ENCODE results near the gene CYP2D6.
"Not testable (repeated sequence)": the region's sequence is repeated elsewhere in the genome, so short reads cannot be mapped to it uniquely, and the experiment has no call there.

CYP2D6 gene

DNA sequence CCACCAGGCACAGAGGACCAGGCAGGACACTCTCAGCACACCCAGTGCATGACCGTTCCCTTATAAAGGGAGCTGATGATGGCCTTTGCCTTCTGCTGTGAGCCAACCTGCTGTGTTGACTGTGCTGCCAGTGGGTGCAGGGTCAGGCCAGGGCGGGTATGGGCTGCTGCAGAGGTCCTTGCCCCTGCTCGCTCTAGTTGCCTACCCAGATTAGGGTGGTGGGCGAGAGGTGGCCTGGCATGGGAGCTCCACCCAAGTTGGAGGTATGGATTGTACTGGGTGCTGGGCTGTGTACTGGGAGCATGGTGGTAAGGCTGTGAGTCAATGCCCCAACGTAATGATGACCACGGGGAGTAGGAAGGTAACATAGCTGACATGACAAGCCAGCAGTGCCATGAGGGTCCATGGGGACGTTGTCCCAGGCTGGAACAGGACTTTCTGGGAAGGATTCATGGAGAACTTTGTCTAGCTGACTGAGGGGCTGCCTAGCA is 24.5 kb upstream of the CYP2D6 start:
- FAIRE-seq: no peak

DNA sequence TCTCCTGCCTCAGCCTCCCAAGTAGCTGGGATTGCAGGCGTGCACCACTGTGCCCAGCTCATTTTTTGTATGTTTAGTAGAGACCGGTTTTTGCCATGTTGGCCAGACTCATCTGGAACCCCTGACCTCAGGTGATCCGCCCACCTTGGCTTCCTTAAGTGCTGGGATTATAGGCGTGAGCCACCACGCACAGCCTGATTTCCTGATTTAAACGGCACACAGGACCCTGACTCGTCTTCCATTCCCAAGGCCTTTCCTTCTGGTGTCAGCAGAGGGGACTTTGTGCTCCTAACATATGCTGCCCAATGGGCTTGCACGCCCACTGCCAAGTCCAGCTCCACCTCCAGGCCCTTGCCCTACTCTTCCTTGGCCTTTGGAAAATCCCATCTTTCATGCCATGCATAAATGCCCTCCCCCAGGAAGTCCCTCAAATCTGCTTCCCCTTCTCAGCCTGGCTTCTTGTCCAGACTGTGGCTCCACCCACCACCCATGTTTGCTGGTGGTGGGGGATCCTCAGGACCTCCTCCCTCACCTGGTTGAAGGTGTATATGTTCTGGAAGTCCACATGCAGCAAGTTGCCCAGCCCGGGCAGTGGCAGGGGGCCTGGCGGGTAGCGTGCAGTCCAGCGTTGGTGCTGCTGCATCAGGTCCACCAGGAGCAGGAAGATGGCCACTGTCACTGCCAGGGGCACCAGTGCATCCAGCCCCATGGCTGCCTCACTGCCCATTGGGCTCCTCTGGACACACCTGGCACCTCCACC is 23.9 kb upstream of the CYP2D6 start:
- DNase-seq (ENCODE audit: insufficient read length): no peak
- TF ChIP-seq POLR2AphosphoS5 (IDR thresholded peaks at IDR 0.05; ENCODE audit: low read depth, low read length): no peak
- no peak for TF ChIP-seq TAF1 (IDR thresholded peaks at IDR 0.05; ENCODE audit: borderline replicate concordance, low read depth, low read length)
- TF ChIP-seq POLR2A (IDR thresholded peaks at IDR 0.05; ENCODE audit: low read depth, low read length): no peak
- no peak for FAIRE-seq

More for the DNA sequence above, 24.5 kb upstream of the CYP2D6 start:
- TF ChIP-seq POLR2A (IDR thresholded peaks at IDR 0.05; ENCODE audit: low read depth, low read length): no peak
- no peak for TF ChIP-seq POLR2AphosphoS5 (IDR thresholded peaks at IDR 0.05; ENCODE audit: low read depth, low read length)
- no peak for TF ChIP-seq TAF1 (IDR thresholded peaks at IDR 0.05; ENCODE audit: borderline replicate concordance, low read depth, low read length)
- DNase-seq (ENCODE audit: insufficient read length): no peak

DNA sequence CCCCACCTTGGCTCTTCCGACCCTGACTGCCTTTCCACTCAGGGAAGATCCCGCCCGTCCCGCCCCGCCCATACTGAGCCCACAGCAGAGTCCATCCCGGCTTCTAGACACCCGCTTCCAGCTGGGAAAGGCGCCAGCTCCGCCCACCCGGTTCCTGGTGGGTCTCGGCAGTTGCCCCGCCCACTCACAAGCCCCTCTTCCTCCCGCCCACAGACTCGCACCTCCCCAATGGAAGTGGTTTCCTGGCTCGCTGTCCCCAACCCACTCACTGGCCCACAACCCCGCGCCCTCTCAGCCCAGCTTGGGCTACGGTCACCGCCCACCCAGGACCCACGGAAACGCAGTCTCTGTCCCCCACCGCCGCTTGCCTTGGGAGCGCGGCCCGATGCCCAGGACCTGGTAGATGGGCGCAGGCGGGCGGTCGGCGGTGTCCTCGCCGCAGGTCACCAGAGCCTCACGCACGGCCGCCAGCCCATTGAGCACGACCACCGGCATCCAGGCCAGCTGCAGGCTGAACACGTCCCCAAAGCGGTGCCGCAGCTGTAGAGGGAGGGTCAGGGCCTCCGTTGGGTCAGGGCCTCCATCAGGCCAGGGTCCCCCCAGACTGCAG is 22.2 kb upstream of the CYP2D6 start:
- DNase-seq (ENCODE audit: insufficient read length) (no peak), FAIRE-seq (no peak)
- TF ChIP-seq POLR2A (IDR thresholded peaks at IDR 0.05; ENCODE audit: low read depth, low read length): no peak
- TF ChIP-seq TAF1 (IDR thresholded peaks at IDR 0.05; ENCODE audit: borderline replicate concordance, low read depth, low read length): no peak
- TF ChIP-seq POLR2AphosphoS5 (IDR thresholded peaks at IDR 0.05; ENCODE audit: low read depth, low read length): no peak

GRCh38 chr22:42151924-42152635 is 21.5 kb upstream of the CYP2D6 start:
- DNase-seq (ENCODE audit: insufficient read length) (no peak), FAIRE-seq (no peak)
- TF ChIP-seq TAF1 (IDR thresholded peaks at IDR 0.05; ENCODE audit: borderline replicate concordance, low read depth, low read length): no peak
- TF ChIP-seq POLR2AphosphoS5 (IDR thresholded peaks at IDR 0.05; ENCODE audit: low read depth, low read length): no peak
- no peak for TF ChIP-seq POLR2A (IDR thresholded peaks at IDR 0.05; ENCODE audit: low read depth, low read length)

DNA sequence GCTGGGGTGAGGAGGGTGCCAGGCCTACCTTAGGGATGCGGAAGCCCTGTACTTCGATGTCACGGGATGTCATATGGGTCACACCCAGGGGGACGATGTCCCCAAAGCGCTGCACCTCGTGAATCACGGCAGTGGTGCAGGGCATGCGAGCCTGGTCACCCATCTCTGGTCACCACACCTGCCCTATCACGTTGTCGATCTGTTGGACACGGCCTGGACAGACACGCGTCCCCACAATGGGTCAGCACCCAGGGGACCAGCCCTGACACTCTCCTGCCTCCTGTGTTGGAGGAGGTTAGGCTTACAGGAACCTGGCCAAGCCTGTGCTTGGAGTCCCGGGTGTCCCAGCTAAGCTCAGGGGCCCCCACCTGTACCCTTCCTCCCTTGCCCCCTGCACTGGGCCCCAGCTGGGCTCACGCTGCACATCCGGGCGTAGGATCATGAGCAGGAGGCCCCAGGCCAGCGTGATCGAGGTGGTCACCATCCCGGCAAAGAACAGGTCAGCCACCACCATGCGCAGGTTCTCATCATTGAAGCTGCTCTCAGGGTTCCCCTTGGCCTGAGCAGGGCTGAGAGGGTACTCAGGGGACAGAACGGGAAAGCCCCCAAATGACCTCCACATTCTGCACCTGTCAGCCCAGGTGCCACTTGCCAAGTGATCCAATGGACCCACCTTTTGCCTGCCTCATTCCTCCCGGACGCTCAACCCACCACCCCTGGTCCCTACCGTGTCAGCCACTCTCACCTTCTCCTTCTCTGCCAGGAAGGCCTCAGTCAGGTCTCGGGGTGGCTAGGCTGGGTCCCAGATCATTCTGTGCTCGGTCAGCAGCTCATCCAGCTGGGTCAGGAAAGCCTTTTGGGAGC is 20.3 kb upstream of the CYP2D6 start:
- TF ChIP-seq TAF1 (IDR thresholded peaks at IDR 0.05; ENCODE audit: borderline replicate concordance, low read depth, low read length): no peak
- no peak for TF ChIP-seq POLR2AphosphoS5 (IDR thresholded peaks at IDR 0.05; ENCODE audit: low read depth, low read length)
- TF ChIP-seq POLR2A (IDR thresholded peaks at IDR 0.05; ENCODE audit: low read depth, low read length): no peak
- FAIRE-seq (no peak), DNase-seq (ENCODE audit: insufficient read length) (no peak)

DNA sequence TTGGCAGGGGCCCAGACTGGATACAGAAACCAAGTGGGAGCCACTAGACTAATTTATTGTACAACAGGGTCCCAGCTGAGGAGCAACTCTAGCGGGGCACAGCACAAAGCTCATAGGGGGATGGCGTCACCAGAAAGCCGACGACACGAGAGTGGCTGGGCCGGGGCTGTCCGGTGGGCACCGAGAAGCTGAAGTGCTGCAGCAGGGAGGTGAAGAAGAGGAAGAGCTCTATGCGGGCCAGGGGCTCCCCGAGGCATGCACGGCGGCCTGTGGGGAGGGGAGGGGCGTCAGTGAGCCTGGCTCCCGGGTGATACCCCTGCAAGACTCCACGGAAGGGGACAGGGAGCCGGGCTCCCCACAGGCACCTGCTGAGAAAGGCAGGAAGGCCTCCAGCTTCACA is 19.2 kb upstream of the CYP2D6 start:
- DNase-seq (ENCODE audit: insufficient read length); FAIRE-seq: not testable (repeated sequence)

DNA sequence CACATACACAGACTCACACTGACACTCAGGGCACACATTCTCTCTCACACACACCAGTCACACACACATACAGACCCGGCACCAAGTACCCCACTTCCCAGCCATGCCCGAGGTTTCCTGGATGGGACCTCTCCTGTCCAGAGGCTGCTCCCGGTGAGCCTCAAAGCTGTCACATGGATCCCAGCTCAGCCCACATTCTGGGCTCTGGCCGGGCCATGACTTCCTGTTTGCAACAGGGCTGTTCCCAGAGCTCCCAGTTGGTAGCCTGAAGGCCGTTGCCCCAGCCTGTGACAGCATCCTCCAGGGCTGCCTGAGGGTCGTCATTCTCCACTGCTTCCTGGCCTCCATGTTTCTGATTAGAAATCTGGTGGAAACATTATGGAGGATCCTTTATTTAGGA is 14.6 kb upstream of the CYP2D6 start:
- FAIRE-seq: no peak
- TF ChIP-seq POLR2A (IDR thresholded peaks at IDR 0.05; ENCODE audit: low read depth, low read length): no peak
- no peak for TF ChIP-seq POLR2AphosphoS5 (IDR thresholded peaks at IDR 0.05; ENCODE audit: low read depth, low read length)
- TF ChIP-seq TAF1 (IDR thresholded peaks at IDR 0.05; ENCODE audit: borderline replicate concordance, low read depth, low read length): no peak
- no peak for DNase-seq (ENCODE audit: insufficient read length)

DNA sequence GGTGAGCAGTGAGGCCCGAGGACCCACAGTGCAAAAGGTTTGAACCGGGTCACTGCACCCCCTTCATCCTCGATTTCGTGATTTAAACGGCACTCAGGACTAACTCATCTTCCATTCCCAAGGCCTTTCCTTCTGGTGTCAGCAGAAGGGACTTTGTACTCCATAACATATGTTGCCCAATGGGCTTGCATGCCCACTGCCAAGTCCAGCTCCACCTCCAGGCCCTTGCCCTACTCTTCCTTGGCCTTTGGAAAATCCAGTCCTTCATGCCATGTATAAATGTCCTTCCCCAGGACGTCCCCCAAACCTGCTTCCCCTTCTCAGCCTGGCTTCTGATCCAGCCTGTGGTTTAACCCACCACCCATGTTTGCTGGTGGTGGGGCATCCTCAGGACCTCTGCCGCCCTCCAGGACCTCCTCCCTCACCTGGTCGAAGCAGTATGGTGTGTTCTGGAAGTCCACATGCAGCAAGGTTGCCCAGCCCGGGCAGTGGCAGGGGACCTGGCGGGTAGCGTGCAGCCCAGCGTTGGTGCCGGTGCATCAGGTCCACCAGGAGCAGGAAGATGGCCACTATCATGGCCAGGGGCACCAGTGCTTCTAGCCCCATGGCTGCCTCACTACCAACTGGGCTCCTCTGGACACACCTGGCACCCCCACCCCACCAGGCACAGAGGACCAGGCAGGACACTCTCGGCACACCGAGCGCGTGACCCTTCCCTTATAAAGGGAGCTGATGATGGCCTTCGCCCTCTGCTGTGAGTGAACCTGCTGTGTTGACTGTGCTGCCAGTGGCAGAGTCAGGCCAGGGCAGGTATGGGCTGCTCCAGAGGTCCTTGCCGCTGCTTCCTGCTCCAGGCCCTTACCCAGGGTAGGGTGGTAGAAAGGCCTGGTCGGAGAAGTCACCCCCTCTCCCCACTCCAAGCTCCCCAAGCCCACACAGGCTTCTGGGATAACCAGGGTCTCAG is 13.5 kb upstream of the CYP2D6 start:
- DNase-seq (ENCODE audit: insufficient read length); FAIRE-seq: not testable (repeated sequence)

- DNase-seq (ENCODE audit: insufficient read length): no peak
- TF ChIP-seq POLR2A (IDR thresholded peaks at IDR 0.05; ENCODE audit: low read depth, low read length): no peak
- no peak for TF ChIP-seq POLR2AphosphoS5 (IDR thresholded peaks at IDR 0.05; ENCODE audit: low read depth, low read length)
- TF ChIP-seq TAF1 (IDR thresholded peaks at IDR 0.05; ENCODE audit: borderline replicate concordance, low read depth, low read length): no peak
- FAIRE-seq: no peak
Measured at GRCh38 chr22:42142771-42143461, 12.3 kb upstream of the CYP2D6 start.

DNA sequence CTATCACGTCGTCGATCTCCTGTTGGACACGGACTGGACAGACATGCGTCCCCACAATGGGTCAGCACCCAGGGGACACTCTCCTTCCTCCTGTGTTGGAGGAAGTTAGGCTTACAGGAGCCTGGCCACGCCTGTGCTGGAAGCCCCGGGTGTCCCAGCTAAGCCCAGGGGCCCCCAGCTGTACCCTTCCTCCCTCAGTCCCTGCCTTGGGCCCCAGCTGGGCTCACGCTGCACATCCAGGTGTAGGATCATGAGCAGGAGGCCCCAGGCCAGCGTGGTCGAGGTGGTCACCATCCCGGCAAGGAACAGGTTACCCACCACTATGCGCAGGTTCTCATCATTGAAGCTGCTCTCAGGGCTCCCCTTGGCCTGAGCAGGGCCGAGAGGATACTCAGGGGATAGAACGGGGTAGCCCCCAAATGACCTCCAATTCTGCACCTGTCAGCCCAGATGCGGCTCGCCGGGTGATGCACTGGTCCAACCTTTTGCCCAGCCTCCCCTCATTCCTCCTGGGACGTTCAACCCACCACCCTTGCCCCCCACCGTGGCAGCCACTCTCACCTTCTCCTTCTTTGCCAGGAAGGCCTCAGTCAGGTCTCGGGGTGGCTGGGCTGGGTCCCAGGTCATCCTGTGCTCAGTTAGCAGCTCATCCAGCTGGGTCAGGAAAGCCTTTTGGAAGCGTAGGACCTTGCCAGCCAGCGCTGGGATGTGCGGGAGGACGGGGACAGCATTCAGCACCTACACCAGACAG is 10.9 kb upstream of the CYP2D6 start:
- not testable (repeated sequence) for DNase-seq (ENCODE audit: insufficient read length); FAIRE-seq

DNA sequence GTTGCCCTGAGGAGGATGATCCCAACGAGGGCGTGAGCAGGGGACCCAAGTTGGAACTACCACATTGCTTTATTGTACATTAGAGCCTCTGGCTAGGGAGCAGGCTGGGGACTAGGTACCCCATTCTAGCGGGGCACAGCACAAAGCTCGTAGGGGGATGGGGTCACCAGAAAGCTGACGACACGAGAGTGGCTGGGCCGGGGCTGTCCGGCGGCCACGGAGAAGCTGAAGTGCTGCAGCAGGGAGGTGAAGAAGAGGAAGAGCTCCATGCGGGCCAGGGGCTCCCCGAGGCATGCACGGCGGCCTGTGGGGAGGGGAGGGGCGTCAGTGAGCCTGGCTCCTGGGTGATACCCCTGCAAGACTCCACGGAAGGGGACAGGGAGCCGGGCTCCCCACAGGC is 9.5 kb upstream of the CYP2D6 start:
- DNase-seq (ENCODE audit: insufficient read length); FAIRE-seq: not testable (repeated sequence)

GRCh38 chr22:42139508-42139907 is 8.9 kb upstream of the CYP2D6 start:
- peak; percentile 38 for FAIRE-seq
- DNase-seq (ENCODE audit: insufficient read length): not testable (repeated sequence)

Data from GM12892 (cell line).